DND-41 (cell line): Measurements from ENCODE around the gene CCN2.

Experiments
- ATAC-seq: fragments of 200-7000 bp; cut with Tn5 transposase; 3 replicates; pipeline ENCODE4 v1.9.1; 2021; ENCODE audit warnings: low read depth; ENCODE audit not compliant: insufficient read depth
- DNase-seq: peaks from one replicate; pipeline ENCODE4 v3.0.0-alpha.2; 2020
- H2AFZ ChIP-seq: 2 replicates; pipeline ENCODE4 v1.6.0; 2012; ENCODE audit warnings: low read depth, low read length
- H3K27ac ChIP-seq: 2 replicates; pipeline ENCODE4 v1.5.1; 2012; ENCODE audit warnings: low read length, inconsistent platforms
- H3K27me3 ChIP-seq: fragments of 200-600 bp; sonication (generic); 2 replicates; pipeline ENCODE4 v1.6.0; 2012; ENCODE audit warnings: low read length, mild to moderate bottlenecking, inconsistent platforms; ENCODE audit not compliant: insufficient read depth, poor library complexity
- H3K36me3 ChIP-seq: 2 replicates; pipeline ENCODE4 v1.5.1; 2012; ENCODE audit warnings: low read length, inconsistent platforms; ENCODE audit not compliant: insufficient read depth
- H3K4me1 ChIP-seq: 2 replicates; pipeline ENCODE4 v1.5.1; 2012; ENCODE audit warnings: mild to moderate bottlenecking, low read length; ENCODE audit not compliant: insufficient read depth
- H3K4me2 ChIP-seq: 2 replicates; pipeline ENCODE4 v1.6.0; 2012; ENCODE audit warnings: mild to moderate bottlenecking, moderate library complexity, low read length, inconsistent platforms; ENCODE audit not compliant: insufficient read depth
- H3K4me3 ChIP-seq, 2 experiments: fragments of 200-600 bp in 1 of 2; shearing (Covaris generic) in 1 of 2; 2 replicates each; pipeline ENCODE4 v1.5.1; 2012 to 2016; ENCODE audit warnings: inconsistent platforms in 2 of 2, low read length in 2 of 2, mild to moderate bottlenecking in 2 of 2, low read depth in 1 of 2, moderate library complexity in 1 of 2
- H3K79me2 ChIP-seq: 2 replicates; pipeline ENCODE4 v1.6.0; 2012; ENCODE audit warnings: low read length, inconsistent platforms; ENCODE audit not compliant: insufficient read depth
- H3K9ac ChIP-seq: 2 replicates; pipeline ENCODE4 v1.6.0; 2012; ENCODE audit warnings: low read depth, mild to moderate bottlenecking, inconsistent platforms, low read length, moderate library complexity
- H3K9me3 ChIP-seq: 2 replicates; pipeline ENCODE4 v1.5.1; 2012; ENCODE audit warnings: low read length, moderate library complexity, mild to moderate bottlenecking, inconsistent platforms; ENCODE audit not compliant: insufficient read depth, severe bottlenecking
- H4K20me1 ChIP-seq: 2 replicates; pipeline ENCODE4 v1.6.0; 2012; ENCODE audit warnings: low read length; ENCODE audit not compliant: insufficient read depth
- EZH2 ChIP-seq: IDR thresholded peaks from 3 replicates; pipeline ENCODE4 v1.6.1; 2012; ENCODE audit warnings: borderline replicate concordance, low read depth, mild to moderate bottlenecking, moderate library complexity, low read length, inconsistent platforms; ENCODE audit not compliant: severe bottlenecking
- TF ChIP-seq, protein P1 (sequence below): IDR thresholded peaks from 2 replicates; pipeline ENCODE4 v1.5.1; 2012; ENCODE audit warnings: borderline replicate concordance, low read length, moderate library complexity, mild to moderate bottlenecking; ENCODE audit not compliant: poor library complexity, severe bottlenecking; ENCODE audit errors: extremely low read depth

The CCN2 gene

DNA sequence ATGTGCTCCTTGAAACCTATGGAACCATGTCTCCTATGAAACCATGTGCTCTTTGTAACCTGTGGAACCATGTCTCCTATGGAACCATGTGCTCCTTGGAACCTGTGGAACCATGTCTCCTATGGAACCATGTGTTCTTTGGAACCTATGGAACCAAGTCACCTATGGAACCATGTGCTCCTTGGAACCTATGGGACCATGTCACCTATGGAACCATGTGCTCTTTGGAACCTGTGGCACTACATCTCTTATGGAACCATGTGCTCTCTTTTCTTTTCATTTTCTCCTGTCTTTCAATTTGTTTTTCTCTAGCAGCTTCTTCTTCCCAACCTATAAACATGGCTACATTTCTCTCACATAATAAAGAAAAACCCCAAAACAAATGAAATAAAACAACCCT lies 11.9 kb upstream of the CCN2 start:
- no peak for TF ChIP-seq EZH2
- TF ChIP-seq, protein P1, sequence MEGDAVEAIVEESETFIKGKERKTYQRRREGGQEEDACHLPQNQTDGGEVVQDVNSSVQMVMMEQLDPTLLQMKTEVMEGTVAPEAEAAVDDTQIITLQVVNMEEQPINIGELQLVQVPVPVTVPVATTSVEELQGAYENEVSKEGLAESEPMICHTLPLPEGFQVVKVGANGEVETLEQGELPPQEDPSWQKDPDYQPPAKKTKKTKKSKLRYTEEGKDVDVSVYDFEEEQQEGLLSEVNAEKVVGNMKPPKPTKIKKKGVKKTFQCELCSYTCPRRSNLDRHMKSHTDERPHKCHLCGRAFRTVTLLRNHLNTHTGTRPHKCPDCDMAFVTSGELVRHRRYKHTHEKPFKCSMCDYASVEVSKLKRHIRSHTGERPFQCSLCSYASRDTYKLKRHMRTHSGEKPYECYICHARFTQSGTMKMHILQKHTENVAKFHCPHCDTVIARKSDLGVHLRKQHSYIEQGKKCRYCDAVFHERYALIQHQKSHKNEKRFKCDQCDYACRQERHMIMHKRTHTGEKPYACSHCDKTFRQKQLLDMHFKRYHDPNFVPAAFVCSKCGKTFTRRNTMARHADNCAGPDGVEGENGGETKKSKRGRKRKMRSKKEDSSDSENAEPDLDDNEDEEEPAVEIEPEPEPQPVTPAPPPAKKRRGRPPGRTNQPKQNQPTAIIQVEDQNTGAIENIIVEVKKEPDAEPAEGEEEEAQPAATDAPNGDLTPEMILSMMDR, result no peak
- no peaks in the 10 kb centered on the region for H3K4me1 ChIP-seq

DNA sequence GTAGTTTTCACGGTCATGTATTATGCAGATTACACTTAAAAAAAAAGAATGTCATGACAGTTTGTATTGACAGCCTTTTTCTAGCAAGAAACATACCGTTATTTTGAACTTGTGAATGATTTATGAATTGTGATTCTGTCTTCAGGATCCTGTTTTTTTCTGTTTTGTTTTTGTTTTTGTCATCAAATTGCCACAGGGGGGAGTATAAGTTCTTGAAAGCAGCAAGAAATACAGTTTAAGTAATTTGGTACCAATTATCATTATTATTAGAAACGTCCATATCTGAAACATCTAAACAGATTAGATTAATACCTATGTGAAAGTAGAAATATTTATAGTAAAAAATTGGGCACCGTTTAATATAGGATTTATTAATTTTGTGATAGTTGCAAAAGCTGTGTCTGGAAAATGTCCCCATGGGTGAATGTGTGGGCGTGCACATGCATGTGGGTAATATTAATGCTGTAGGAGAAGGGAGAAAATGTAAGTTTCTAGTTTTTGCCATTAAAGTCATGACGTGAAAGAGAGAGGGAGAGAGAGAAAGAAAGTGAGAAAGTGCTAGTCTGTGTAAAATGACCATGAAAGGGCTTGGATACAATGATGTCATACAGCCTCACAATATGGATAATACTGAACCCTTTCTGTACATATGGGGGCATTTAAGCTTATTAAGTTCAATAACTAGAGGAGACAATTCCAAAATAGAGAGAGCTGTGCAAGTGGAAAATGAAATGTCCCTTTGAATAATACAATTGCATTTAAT lies 9.4 kb upstream of the CCN2 start:
- no peak overlapping the region for H3K4me2 ChIP-seq
- DNase-seq, result no peak

More for the DNA sequence above, 11.9 kb upstream of the CCN2 start:
- Histone ChIP-seq H3K4me3 (no peak overlapping the region), H2AFZ (no peak overlapping the region), H4K20me1 (no peaks in the 10 kb centered on the region), H3K27ac (no peak overlapping the region), H3K79me2 (no peaks in the 10 kb centered on the region), H3K36me3 (no peaks in the 10 kb centered on the region), H3K4me2 (no peak overlapping the region), H3K27me3 (no peaks in the 10 kb centered on the region), H3K9ac (no peak overlapping the region), H3K9me3 (no peaks in the 10 kb centered on the region)
- no peak for ATAC-seq
- no peak for DNase-seq

DNA sequence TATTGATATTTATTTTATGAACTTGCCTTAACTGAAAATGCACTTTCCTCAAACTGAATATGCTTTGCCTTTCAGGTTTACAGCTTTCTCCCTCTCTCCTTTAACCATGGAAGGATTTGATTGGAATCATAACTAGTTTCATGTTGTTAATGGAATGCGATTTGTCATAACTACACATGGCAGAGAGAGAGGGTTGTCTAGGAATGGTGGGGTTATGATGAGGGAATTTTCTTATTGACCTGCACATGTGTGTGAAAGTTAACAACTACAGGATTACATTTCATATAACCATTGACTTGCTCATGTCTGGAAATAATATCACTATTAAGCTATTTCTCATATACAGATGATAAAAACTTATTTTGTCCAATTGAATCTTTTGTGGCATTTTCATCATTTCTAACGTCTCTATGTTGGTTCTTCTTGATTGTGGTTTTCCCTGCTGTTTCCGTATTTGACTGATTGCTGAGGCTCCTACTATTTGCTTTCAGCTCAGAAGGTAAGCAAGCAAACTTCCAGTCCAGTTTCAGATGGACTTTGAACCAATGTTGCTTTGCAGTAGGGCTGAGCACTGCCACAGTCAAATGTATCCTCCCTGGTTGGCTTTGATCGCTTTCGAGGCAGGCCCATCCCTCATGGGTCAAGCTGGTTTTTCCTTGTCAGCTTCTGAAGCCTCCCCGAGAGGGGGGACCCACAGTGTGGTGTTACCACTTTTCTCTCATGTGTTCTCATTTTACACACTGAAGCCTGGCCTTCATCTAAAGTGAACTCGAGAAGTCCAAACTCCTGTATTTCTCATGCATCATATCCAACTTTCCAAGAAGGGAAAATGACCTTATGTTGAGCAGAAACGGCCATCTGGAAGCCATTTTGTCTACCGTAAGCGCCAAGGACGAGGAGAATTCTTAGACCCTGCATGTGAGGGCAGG lies 7.6 kb upstream of the CCN2 start:
- no peak overlapping the region for H3K4me3 ChIP-seq
- ATAC-seq (no peak), DNase-seq (no peak)
- H3K79me2 ChIP-seq, result no peaks in the 10 kb centered on the region
- no peaks in the 10 kb centered on the region for H3K36me3 ChIP-seq
- H3K9me3 ChIP-seq, result no peaks in the 10 kb centered on the region
- H3K27me3 ChIP-seq, result no peaks in the 10 kb centered on the region
- no peaks in the 10 kb centered on the region for H4K20me1 ChIP-seq
- TF ChIP-seq, protein P1, result no peak
- TF ChIP-seq EZH2, result no peak
- no peak overlapping the region for H3K27ac ChIP-seq
- no peaks in the 10 kb centered on the region for H3K4me1 ChIP-seq
- no peak overlapping the region for H2AFZ ChIP-seq
- no peak overlapping the region for H3K4me2 ChIP-seq
- no peak overlapping the region for H3K9ac ChIP-seq

More for the DNA sequence above, 9.4 kb upstream of the CCN2 start:
- H3K36me3 ChIP-seq, result no peaks in the 10 kb centered on the region
- no peak overlapping the region for H3K9ac ChIP-seq
- no peaks in the 10 kb centered on the region for H3K79me2 ChIP-seq
- no peak overlapping the region for H3K4me3 ChIP-seq
- H2AFZ ChIP-seq, result no peak overlapping the region
- H4K20me1 ChIP-seq, result no peaks in the 10 kb centered on the region
- H3K27me3 ChIP-seq, result no peaks in the 10 kb centered on the region
- ATAC-seq, result no peak
- no peak overlapping the region for H3K27ac ChIP-seq
- no peak for TF ChIP-seq EZH2
- TF ChIP-seq, protein P1, result no peak
- no peaks in the 10 kb centered on the region for H3K4me1 ChIP-seq
- no peaks in the 10 kb centered on the region for H3K9me3 ChIP-seq
